HG02943 (cell line): ENCODE measurements around the gene MAL.

Experiments
- ATAC-seq: cut with Tn5 transposase; IDR thresholded peaks from one replicate; pipeline ENCODE4 v1.9.1; 2021; ENCODE audit warnings: mild to moderate bottlenecking, low read depth, moderate library complexity; ENCODE audit not compliant: unreplicated experiment

MAL gene

GRCh38 chr2:95025406-95026319 is at the start of gene MAL:
MAL (plus strand) TSS chr2:95025708; CDS start chr2:95025793, 85 bp downstream.
- no peak for ATAC-seq

GRCh38 chr2:94977826-94978225 is 47.7 kb upstream of the MAL start:
- ATAC-seq = no peak

- ATAC-seq = no peak
Measured at GRCh38 chr2:94978917-94979316, 46.6 kb upstream of the MAL start.

- ATAC-seq = no peak
Measured at GRCh38 chr2:94979406-94980375, 45.8 kb upstream of the MAL start.

GRCh38 chr2:94980406-94980805 is 45.1 kb upstream of the MAL start:
- ATAC-seq = no peak

GRCh38 chr2:94982156-94982555 is 43.4 kb upstream of the MAL start:
- ATAC-seq = no peak

GRCh38 chr2:94982675-94983074 is 42.8 kb upstream of the MAL start:
- no peak for ATAC-seq

GRCh38 chr2:94984964-94985575 is 40.4 kb upstream of the MAL start:
- ATAC-seq = no peak

- ATAC-seq = no peak
Measured at GRCh38 chr2:94985636-94986035, 39.9 kb upstream of the MAL start.

- peak; percentile 70 for ATAC-seq
Measured at GRCh38 chr2:94986392-94986963, 39.0 kb upstream of the MAL start.

GRCh38 chr2:94987074-94988020 is 38.2 kb upstream of the MAL start:
- no peak for ATAC-seq

GRCh38 chr2:94990956-94991355 is 34.6 kb upstream of the MAL start:
- no peak for ATAC-seq

GRCh38 chr2:94992360-94992759 is 33.1 kb upstream of the MAL start:
- no peak for ATAC-seq

- no peak for ATAC-seq
Measured at GRCh38 chr2:94993176-94994062, 32.1 kb upstream of the MAL start.

GRCh38 chr2:94994063-94994913 is 31.2 kb upstream of the MAL start:
- no peak for ATAC-seq

- ATAC-seq = no peak
Measured at GRCh38 chr2:94994914-94995552, 30.5 kb upstream of the MAL start.
